ENCODE data around the gene ACCSL.

- TF ChIP-seq, protein P1, sequence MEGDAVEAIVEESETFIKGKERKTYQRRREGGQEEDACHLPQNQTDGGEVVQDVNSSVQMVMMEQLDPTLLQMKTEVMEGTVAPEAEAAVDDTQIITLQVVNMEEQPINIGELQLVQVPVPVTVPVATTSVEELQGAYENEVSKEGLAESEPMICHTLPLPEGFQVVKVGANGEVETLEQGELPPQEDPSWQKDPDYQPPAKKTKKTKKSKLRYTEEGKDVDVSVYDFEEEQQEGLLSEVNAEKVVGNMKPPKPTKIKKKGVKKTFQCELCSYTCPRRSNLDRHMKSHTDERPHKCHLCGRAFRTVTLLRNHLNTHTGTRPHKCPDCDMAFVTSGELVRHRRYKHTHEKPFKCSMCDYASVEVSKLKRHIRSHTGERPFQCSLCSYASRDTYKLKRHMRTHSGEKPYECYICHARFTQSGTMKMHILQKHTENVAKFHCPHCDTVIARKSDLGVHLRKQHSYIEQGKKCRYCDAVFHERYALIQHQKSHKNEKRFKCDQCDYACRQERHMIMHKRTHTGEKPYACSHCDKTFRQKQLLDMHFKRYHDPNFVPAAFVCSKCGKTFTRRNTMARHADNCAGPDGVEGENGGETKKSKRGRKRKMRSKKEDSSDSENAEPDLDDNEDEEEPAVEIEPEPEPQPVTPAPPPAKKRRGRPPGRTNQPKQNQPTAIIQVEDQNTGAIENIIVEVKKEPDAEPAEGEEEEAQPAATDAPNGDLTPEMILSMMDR (IDR thresholded peaks at IDR 0.05) = no peak
- TF ChIP-seq POLR2A (IDR thresholded peaks at IDR 0.05) = no peak
- no peak for TF ChIP-seq EP300 (IDR thresholded peaks at IDR 0.05)
These were observed 42.8 kb downstream of the ACCSL start for GRCh38 chr11:44090539-44090938.

Data from tibial nerve (tissue), 4 donors.